GM10266 (cell line): ENCODE measurements around the gene PDE6C.

Source experiments
- DNase-seq: peaks from one replicate; pipeline ENCODE4 v3.0.0; 2012; ENCODE audit errors: extremely low spot score
- TF ChIP-seq, protein P1 (sequence below): IDR thresholded peaks from 2 replicates; pipeline ENCODE4 v1.5.1; 2012; ENCODE audit warnings: mild to moderate bottlenecking, low read depth; ENCODE audit not compliant: control insufficient read depth, insufficient read depth; ENCODE audit errors: missing control alignments

Gene PDE6C

DNA sequence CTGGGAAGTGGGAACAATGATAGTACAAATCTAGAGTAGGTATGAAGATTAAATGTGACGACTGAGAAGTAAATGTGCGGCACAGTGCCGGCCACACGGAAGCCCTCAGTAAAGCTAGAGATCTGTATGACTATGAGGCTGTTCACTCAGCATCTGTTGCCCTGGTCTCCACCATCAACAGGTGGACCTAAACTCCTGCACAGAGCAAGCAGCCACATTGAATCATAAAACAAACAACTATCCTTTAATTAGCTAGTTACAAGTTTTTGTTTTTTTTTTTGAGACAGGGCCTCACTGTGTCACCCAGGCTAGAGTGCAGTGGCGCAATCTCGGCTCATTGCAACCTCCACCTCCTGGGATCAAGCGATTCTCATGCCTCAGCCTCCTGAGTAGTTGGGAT lies 27.9 kb upstream of the PDE6C start:
- TF ChIP-seq, protein P1, sequence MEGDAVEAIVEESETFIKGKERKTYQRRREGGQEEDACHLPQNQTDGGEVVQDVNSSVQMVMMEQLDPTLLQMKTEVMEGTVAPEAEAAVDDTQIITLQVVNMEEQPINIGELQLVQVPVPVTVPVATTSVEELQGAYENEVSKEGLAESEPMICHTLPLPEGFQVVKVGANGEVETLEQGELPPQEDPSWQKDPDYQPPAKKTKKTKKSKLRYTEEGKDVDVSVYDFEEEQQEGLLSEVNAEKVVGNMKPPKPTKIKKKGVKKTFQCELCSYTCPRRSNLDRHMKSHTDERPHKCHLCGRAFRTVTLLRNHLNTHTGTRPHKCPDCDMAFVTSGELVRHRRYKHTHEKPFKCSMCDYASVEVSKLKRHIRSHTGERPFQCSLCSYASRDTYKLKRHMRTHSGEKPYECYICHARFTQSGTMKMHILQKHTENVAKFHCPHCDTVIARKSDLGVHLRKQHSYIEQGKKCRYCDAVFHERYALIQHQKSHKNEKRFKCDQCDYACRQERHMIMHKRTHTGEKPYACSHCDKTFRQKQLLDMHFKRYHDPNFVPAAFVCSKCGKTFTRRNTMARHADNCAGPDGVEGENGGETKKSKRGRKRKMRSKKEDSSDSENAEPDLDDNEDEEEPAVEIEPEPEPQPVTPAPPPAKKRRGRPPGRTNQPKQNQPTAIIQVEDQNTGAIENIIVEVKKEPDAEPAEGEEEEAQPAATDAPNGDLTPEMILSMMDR: no peak

DNA sequence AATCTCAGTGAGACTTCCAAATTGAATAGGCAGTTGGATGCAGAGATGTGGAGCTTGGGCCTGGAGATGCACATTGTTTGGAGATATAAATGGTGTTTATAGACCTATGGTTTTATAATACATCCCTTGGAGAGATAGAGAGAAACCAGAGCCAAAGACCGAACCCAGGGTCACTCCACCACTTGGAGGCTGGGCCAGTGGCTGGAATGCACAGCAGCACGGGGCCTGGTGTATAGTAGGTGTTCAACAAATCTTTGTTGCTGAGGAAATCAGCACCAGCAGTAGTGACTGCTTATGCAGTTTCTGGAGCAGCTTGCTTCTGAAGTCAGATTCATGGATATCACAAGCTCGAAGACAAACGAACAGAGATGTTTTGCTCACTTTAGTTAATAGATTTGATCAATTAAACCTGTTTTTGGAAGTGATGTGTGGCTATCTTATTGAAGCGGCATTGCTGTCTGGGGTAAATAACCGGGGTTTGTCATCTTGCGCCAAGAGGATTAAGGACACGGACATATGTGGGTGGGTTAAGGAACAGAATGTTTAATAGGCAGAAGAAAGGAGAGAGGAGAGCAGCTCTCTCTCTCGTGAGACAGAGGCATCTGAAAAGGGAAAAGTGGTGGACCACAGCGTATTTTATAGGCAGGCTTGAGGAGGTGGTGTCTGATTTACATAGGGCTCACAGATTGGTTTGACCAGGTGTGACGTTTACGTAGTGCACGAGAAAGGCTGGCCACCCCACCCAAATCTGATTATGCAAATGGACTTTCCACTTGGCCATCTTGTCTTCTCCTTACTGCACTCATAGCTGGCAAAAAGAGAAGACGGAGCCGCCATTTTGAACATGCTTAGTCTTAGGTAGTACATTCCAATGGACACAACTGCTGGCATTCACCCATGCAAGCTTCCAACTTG lies 22.4 kb upstream of the PDE6C start:
- no peak for DNase-seq
- TF ChIP-seq, protein P1: no peak

More for the DNA sequence above, 27.9 kb upstream of the PDE6C start:
- DNase-seq: no peak

DNA sequence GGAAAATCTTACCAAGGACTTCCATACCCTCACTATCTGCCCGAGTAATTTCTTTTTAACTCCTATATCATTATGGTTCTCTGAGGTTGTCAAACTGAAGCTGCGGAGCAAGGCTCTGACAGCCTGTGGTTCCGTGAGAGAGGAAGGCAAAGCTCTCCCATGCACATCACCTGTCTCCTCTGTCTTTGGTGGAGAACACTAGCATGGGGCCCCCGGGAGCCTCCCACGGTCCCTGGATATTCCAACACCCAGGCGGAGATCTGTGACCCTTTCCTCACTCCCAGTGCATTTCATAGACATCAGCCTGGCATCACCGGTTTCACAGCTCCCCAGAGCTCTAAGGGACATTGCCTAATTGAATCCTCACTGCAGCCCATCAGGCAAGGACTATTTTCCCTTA lies 21.7 kb upstream of the PDE6C start:
- no peak for DNase-seq
- TF ChIP-seq, protein P1: no peak

DNA sequence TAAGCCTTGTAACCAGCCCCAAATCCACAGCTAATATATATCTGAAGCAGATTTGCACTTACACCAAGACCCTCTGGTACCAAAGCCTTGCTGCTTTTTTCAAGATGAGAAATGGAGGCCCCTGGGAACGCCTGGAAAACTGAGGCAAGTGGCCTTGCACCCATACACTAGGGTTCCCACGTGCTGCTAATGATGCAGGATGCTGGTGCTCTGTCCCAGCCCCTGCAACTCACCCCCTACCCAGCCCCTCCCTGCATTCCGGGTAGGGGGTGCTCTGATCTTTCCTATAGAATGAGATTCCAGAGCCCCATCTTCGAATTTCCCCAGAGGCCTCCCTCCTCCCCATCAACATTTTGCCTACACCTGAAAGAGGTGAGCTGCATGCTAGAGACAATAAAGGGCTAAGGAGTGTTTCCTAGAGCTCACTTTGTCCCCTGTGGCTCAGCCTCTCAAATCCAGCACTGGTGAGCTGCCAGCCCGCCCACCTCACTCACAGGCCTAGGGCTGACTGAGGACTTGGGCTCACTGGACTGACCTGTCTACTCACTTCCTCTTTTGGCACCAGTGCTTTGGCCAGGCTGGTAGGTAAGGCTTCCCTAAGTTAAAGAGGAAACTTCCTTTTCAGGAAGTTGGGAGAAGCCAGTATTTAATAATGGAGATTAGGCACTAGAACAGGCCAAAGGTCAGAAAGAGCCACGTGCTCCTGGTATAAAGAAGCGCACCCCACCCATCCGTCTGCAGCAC lies 21.1 kb upstream of the PDE6C start:
- DNase-seq: no peak
- TF ChIP-seq, protein P1: no peak

DNA sequence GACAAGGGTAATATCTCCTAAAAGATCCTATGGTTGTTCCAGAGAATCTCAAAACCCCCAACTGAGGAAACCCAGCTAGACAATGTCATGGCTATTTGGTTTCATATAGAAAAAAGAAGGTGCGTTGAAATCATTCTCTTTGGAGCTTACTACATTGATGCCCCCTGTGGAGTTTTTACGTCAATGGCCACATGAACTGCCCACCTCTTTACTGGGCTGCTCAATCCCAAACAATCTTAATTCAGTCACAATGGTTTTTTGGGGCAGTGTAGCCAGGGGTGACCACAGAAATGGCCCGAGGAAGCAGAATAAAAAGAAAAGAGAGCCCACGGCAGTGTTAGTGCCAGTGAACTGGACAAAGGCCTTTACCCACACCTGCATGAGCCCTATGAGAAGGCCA lies 19.1 kb upstream of the PDE6C start:
- DNase-seq: no peak
- TF ChIP-seq, protein P1: no peak

DNA sequence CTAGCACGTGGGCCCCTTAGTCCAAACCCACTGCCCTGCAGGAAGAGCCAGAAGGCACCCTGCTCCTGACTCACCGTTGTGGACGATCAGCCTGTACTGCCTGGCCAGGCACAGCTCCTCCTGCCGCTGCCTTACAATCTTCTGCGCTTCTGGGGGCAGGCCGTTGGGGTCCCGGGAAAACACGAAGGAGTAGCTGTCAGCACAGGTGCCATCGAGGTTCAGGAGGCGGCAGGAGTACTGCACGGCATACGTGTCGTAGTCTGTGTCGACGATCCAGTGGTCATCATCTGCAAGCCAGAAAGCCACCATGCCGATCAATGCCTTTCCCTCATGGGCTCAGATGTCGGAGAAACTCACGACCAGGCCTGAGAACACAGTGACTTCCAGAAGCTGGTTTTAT lies 18.6 kb upstream of the PDE6C start:
- TF ChIP-seq, protein P1: no peak

DNA sequence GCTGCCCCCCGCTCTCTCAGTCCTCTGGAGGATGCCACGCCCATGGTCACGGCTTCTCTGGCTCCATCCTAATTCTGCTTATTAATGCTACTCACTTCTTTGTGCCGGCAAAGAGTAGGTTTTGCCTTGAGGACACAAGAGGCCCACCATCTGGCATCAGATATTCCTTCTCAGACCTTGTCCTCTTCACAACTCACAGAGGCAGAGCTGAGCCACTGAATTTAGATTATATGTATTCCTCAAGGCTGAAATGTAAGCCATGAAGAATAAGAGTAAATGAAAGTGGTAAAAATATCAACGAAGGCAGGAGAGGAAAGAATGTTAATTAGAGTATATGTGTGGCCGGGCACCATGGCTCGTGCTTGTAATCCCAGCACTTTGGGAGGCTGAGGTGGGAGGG lies 17.8 kb upstream of the PDE6C start:
- no peak for DNase-seq
- TF ChIP-seq, protein P1: no peak

More for the DNA sequence above, 18.6 kb upstream of the PDE6C start:
- no peak for DNase-seq
